HG02623 (cell line): ENCODE measurements around the gene SMG6.

Experiments used
- ATAC-seq: cut with Tn5 transposase; IDR thresholded peaks from one replicate; pipeline ENCODE4 v1.9.1; 2021; ENCODE audit warnings: moderate library complexity; ENCODE audit not compliant: unreplicated experiment

The SMG6 gene

GRCh38 chr17:2237950-2238349 lies 65.6 kb downstream of the SMG6 start:
- ATAC-seq = no peak

GRCh38 chr17:2237521-2237921 lies 66.1 kb downstream of the SMG6 start:
- no peak for ATAC-seq

- ATAC-seq = no peak
These were observed 67.7 kb downstream of the SMG6 start for GRCh38 chr17:2235792-2236366.

- no peak for ATAC-seq
These were observed 68.3 kb downstream of the SMG6 start for GRCh38 chr17:2235265-2235664.

- no peak for ATAC-seq
These were observed 70.1 kb downstream of the SMG6 start for GRCh38 chr17:2233441-2233947.

GRCh38 chr17:2232244-2232638 lies 71.3 kb downstream of the SMG6 start:
- ATAC-seq = no peak

GRCh38 chr17:2230877-2231276 lies 72.7 kb downstream of the SMG6 start:
- no peak for ATAC-seq

- no peak for ATAC-seq
These were observed 76.4 kb downstream of the SMG6 start for GRCh38 chr17:2227025-2227699.

GRCh38 chr17:2223617-2223927 lies 80.0 kb downstream of the SMG6 start:
- no peak for ATAC-seq

GRCh38 chr17:2222901-2223616 lies 80.5 kb downstream of the SMG6 start:
- no peak for ATAC-seq

GRCh38 chr17:2222301-2222700 lies 81.3 kb downstream of the SMG6 start:
- ATAC-seq = no peak

GRCh38 chr17:2218426-2218825 lies 85.2 kb downstream of the SMG6 start:
- no peak for ATAC-seq

GRCh38 chr17:2215616-2216364 lies 87.8 kb downstream of the SMG6 start:
- peak; percentile 74 for ATAC-seq

GRCh38 chr17:2214929-2215615 lies 88.5 kb downstream of the SMG6 start:
- no peak for ATAC-seq

GRCh38 chr17:2214047-2214928 lies 89.3 kb downstream of the SMG6 start:
- no peak for ATAC-seq

- no peak for ATAC-seq
These were observed 90.2 kb downstream of the SMG6 start for GRCh38 chr17:2213291-2213960.

GRCh38 chr17:2212400-2212981 lies 91.1 kb downstream of the SMG6 start:
- ATAC-seq = no peak

GRCh38 chr17:2211661-2212399 lies 91.8 kb downstream of the SMG6 start:
- ATAC-seq = no peak
